Measurements from ENCODE around the gene SPATA32. TPM values are rescaled to one million over a fixed set of nuclear protein-coding genes. Genes with fewer than 3 reads are reported as not detected.

Gene SPATA32
- total and polyA plus RNA-seq, 2 experiments from 2014 or later, result not detected

DNA sequence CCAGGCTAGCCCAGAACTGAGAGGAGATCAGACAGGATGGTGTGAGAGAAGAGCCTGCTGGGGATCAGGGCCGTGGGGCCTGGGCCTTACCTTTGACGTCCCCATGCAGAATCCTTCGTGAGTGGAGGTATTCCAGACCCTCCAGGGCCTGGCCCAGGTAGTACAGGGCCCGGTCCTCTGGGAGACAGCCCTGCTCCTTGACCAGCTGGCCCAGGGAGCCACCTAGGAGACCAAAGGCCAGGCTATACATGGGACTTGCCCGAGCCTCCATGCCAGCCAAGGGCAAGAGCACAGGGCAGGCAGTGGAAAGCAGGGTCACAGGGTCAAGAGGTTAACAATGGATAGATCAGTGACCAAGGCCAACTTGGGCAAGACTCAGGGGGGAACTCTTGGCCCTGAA is 12.1 kb upstream of the SPATA32 start:
- Histone ChIP-seq H3K4me2 (no peak overlapping the region), H3K9me2 (ENCODE audit: insufficient read depth) (no peaks in the 10 kb centered on the region), H3K27me3 (ENCODE audit: insufficient read depth) (no peaks in the 10 kb centered on the region), H4K20me1 (replicated peaks; ENCODE audit: insufficient read depth) (no peaks in the 10 kb centered on the region; the same call in 1 of the 2 replicates), H3K4me3 (no peak overlapping the region), H3K36me3 (ENCODE audit: insufficient read depth) (no peaks in the 10 kb centered on the region), H2AFZ (no peak overlapping the region), H3K4me1 (ENCODE audit: insufficient read depth) (no peaks in the 10 kb centered on the region), H3K79me2 (replicated peaks; ENCODE audit: insufficient read depth) (no peaks in the 10 kb centered on the region), H3F3A (replicated peaks; ENCODE audit: low read depth) (peaks cover 7% of the 10 kb centered on the region; the same call in 1 of the 2 replicates), H3K27ac (ENCODE audit: low read depth) (no peak overlapping the region)
- DNase-seq (ENCODE audit: low spot score) (no peak), ATAC-seq (no peak)
- no peaks in the 10 kb centered on the region for H3K27me3 Mint-ChIP-seq (ENCODE audit: insufficient read depth, low read depth, poor library complexity)
- peaks cover 17% of the 10 kb centered on the region for H3K4me1 Mint-ChIP-seq
- H3K9me3 Mint-ChIP-seq, result no peaks in the 10 kb centered on the region
- H3K36me3 Mint-ChIP-seq (ENCODE audit: low read depth), result peaks cover 18% of the 10 kb centered on the region; the same call in 2 of the 3 replicates
- TF ChIP-seq EZH2 (IDR thresholded peaks at IDR 0.05; ENCODE audit: low read depth, unreplicated experiment) (no peak), POLR2AphosphoS5 (IDR thresholded peaks at IDR 0.05; ENCODE audit: low read depth) (no peak), ZNF331 (CRISPR knock-in tag; IDR thresholded peaks at IDR 0.05; ENCODE audit: low read depth) (no peak), CREB1 (CRISPR knock-in tag; IDR thresholded peaks at IDR 0.05; ENCODE audit: low read depth) (no peak), NANOG (IDR thresholded peaks at IDR 0.05; ENCODE audit: borderline replicate concordance) (no peak), STAT1 (IDR thresholded peaks at IDR 0.05; ENCODE audit: unreplicated experiment) (no peak), ZNF114 (CRISPR knock-in tag; IDR thresholded peaks at IDR 0.05) (no peak), ZNF462 (CRISPR knock-in tag; IDR thresholded peaks at IDR 0.05) (no peak), JUNB (IDR thresholded peaks at IDR 0.05; ENCODE audit: unreplicated experiment) (no peak), EZH2phosphoT487 (IDR thresholded peaks at IDR 0.05; ENCODE audit: unreplicated experiment) (no peak)
- TF ChIP-seq, protein P1, sequence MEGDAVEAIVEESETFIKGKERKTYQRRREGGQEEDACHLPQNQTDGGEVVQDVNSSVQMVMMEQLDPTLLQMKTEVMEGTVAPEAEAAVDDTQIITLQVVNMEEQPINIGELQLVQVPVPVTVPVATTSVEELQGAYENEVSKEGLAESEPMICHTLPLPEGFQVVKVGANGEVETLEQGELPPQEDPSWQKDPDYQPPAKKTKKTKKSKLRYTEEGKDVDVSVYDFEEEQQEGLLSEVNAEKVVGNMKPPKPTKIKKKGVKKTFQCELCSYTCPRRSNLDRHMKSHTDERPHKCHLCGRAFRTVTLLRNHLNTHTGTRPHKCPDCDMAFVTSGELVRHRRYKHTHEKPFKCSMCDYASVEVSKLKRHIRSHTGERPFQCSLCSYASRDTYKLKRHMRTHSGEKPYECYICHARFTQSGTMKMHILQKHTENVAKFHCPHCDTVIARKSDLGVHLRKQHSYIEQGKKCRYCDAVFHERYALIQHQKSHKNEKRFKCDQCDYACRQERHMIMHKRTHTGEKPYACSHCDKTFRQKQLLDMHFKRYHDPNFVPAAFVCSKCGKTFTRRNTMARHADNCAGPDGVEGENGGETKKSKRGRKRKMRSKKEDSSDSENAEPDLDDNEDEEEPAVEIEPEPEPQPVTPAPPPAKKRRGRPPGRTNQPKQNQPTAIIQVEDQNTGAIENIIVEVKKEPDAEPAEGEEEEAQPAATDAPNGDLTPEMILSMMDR (conservative IDR thresholded peaks at IDR 0.05; ENCODE audit: low read depth in 2 of 2), result no peak
- TF ChIP-seq, protein P2, sequence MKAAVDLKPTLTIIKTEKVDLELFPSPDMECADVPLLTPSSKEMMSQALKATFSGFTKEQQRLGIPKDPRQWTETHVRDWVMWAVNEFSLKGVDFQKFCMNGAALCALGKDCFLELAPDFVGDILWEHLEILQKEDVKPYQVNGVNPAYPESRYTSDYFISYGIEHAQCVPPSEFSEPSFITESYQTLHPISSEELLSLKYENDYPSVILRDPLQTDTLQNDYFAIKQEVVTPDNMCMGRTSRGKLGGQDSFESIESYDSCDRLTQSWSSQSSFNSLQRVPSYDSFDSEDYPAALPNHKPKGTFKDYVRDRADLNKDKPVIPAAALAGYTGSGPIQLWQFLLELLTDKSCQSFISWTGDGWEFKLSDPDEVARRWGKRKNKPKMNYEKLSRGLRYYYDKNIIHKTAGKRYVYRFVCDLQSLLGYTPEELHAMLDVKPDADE (IDR thresholded peaks at IDR 0.05), result no peak
- TF ChIP-seq, protein P3, sequence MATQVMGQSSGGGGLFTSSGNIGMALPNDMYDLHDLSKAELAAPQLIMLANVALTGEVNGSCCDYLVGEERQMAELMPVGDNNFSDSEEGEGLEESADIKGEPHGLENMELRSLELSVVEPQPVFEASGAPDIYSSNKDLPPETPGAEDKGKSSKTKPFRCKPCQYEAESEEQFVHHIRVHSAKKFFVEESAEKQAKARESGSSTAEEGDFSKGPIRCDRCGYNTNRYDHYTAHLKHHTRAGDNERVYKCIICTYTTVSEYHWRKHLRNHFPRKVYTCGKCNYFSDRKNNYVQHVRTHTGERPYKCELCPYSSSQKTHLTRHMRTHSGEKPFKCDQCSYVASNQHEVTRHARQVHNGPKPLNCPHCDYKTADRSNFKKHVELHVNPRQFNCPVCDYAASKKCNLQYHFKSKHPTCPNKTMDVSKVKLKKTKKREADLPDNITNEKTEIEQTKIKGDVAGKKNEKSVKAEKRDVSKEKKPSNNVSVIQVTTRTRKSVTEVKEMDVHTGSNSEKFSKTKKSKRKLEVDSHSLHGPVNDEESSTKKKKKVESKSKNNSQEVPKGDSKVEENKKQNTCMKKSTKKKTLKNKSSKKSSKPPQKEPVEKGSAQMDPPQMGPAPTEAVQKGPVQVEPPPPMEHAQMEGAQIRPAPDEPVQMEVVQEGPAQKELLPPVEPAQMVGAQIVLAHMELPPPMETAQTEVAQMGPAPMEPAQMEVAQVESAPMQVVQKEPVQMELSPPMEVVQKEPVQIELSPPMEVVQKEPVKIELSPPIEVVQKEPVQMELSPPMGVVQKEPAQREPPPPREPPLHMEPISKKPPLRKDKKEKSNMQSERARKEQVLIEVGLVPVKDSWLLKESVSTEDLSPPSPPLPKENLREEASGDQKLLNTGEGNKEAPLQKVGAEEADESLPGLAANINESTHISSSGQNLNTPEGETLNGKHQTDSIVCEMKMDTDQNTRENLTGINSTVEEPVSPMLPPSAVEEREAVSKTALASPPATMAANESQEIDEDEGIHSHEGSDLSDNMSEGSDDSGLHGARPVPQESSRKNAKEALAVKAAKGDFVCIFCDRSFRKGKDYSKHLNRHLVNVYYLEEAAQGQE (IDR thresholded peaks at IDR 0.05; ENCODE audit: unreplicated experiment), result no peak
- no peak overlapping the region for H3K4me3 Mint-ChIP-seq
- H3K27ac Mint-ChIP-seq, result no peak overlapping the region
